Measurements from ENCODE around the gene RBPMS2. TPM values are rescaled to one million over a fixed set of nuclear protein-coding genes. Genes with fewer than 3 reads are reported as not detected.

The RBPMS2 gene
- total RNA-seq, 1 donor from 2014 or later: 0.58 TPM

DNA sequence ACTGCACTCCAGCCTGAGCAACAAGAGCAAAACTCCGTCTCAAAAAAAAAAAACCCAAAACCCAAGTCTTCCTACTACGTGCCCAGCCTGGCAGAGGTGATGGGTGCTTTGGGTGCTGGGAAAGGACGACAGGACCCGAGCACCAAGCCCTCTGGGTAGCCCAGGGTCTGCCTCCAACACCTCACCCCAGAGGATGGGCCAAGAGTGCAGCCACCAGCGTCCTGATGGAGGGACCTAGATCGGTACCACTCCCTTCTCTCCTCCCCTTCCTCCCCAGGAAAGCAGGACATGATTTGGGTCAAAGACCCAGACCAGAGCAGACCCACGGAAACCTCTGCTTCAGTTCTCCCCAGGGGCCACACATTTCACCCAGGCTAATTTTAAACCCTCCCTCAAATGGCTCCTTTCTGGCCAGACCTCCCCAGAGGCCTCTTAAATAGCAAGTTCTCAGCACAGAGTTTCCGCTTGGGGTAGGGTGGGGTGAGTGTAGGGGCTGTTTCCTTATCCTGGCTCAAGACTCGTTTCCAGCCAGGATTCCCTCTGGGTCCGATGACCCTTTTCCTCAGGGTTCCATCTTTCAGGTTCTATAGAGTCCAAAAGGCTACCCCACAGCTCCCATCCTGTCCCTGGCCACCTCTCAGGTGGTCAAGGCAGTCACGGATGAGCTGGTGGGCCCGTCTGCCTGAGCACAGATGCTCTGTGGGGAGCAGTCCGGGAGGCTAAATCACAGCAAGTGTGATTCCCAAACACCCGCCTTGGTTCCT is 20.5 kb downstream of the RBPMS2 start:
- DNase-seq (ENCODE audit: low read depth): no peak
- TF ChIP-seq, protein P1, sequence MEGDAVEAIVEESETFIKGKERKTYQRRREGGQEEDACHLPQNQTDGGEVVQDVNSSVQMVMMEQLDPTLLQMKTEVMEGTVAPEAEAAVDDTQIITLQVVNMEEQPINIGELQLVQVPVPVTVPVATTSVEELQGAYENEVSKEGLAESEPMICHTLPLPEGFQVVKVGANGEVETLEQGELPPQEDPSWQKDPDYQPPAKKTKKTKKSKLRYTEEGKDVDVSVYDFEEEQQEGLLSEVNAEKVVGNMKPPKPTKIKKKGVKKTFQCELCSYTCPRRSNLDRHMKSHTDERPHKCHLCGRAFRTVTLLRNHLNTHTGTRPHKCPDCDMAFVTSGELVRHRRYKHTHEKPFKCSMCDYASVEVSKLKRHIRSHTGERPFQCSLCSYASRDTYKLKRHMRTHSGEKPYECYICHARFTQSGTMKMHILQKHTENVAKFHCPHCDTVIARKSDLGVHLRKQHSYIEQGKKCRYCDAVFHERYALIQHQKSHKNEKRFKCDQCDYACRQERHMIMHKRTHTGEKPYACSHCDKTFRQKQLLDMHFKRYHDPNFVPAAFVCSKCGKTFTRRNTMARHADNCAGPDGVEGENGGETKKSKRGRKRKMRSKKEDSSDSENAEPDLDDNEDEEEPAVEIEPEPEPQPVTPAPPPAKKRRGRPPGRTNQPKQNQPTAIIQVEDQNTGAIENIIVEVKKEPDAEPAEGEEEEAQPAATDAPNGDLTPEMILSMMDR (conservative IDR thresholded peaks at IDR 0.05; ENCODE audit: low read depth, low read length): no peak
- no peak overlapping the region for H3K4me3 ChIP-seq (ENCODE audit: low read depth, low read length)

- H3K4me3 ChIP-seq (ENCODE audit: low read depth, low read length): no peak overlapping the region
- no peak for DNase-seq (ENCODE audit: low read depth)
- TF ChIP-seq, protein P1 (conservative IDR thresholded peaks at IDR 0.05; ENCODE audit: low read depth, low read length): no peak
Measured at GRCh38 chr15:64753480-64754185, 21.8 kb downstream of the RBPMS2 start.

GRCh38 chr15:64751464-64751863 is 23.9 kb downstream of the RBPMS2 start:
- H3K4me3 ChIP-seq (ENCODE audit: low read depth, low read length): no peak overlapping the region
- TF ChIP-seq, protein P1 (conservative IDR thresholded peaks at IDR 0.05; ENCODE audit: low read depth, low read length): no peak
- DNase-seq (ENCODE audit: low read depth): no peak

DNA sequence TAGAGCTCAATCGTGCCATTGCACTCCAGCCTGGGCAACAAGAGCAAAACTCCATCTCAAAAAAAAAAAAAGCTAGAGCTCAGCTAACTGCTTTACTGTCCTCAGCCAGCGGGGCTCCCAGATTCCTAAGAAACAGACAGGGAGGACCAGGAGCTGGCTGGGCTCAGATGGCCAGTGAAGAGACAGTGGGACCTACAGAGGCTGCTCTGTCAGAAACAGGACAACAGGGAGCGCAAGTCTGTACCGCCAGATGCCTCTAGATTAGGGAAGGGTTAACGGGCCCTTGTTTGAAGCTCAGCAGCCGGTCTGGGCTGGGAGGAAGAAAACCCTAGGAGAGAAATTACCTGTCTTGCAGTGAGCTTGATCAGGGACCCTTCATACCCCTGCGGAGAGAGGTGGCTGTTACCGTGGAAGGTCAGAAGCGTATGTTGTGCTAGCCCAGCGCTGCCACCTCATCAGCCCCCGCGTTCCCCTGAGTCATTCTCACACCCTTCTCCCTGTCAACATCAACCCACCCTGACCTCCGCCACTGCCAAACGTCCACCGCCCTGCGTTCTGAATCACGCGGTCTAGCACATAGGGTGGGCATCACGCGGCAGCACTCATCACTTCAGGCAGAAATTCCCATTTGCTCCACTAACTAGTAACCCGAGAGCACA is 25.3 kb downstream of the RBPMS2 start:
- H3K4me3 ChIP-seq (ENCODE audit: low read depth, low read length): no peak overlapping the region
- TF ChIP-seq, protein P1 (conservative IDR thresholded peaks at IDR 0.05; ENCODE audit: low read depth, low read length): peak; percentile 9
- no peak for DNase-seq (ENCODE audit: low read depth)

GRCh38 chr15:64749167-64749566 is 26.2 kb downstream of the RBPMS2 start:
- H3K4me3 ChIP-seq (ENCODE audit: low read depth, low read length): no peak overlapping the region
- TF ChIP-seq, protein P1 (conservative IDR thresholded peaks at IDR 0.05; ENCODE audit: low read depth, low read length): no peak
- no peak for DNase-seq (ENCODE audit: low read depth)

DNA sequence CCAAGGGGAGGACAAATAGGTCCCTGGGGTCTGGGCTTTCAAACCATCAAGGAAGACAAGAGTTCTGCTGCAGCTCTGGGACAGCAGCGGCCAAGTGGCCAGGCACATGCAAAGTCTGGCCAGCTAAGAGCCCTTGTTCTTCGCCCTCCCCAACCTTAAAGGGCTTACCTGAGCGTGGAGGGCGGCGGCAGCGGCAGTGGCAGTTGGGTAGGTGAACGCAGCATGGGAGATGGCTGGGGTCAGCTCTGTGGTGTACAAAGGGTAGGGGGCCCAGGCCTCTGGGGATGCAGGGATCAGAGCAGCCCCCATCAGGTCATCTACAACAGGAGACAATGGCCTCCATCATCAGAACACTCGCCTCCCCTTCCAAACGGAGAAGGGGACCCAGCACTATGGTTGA is 27.1 kb downstream of the RBPMS2 start:
- DNase-seq (ENCODE audit: low read depth): no peak
- H3K4me3 ChIP-seq (ENCODE audit: low read depth, low read length): no peak overlapping the region
- TF ChIP-seq, protein P1 (conservative IDR thresholded peaks at IDR 0.05; ENCODE audit: low read depth, low read length): no peak

Data from epithelial cell of proximal tubule (primary cell).